ENCODE data around the gene TBC1D8. TPM values are rescaled to one million over a fixed set of nuclear protein-coding genes. Genes with fewer than 3 reads are reported as not detected.

TBC1D8 gene
- total and polyA plus RNA-seq, 2 donors (not counting 1 experiment from before 2014, with no cell fraction given), result 1.7 to 15.7 TPM

GRCh38 chr2:100974712-100975520 lies 176.3 kb downstream of the TBC1D8 start:
- no peak overlapping the region for H2AFZ ChIP-seq (ENCODE audit: insufficient read depth, low read depth, low read length, poor library complexity, severe bottlenecking)
- CTCF ChIA-PET, result no interaction called here
- H3K4me3 ChIP-seq (ENCODE audit: control extremely low read depth in 1 of 5, extremely low read depth in 1 of 5, insufficient read depth in 1 of 5, low read depth in 2 of 5, low read length in 4 of 5), result no peak overlapping the region
- peaks cover 0 to 5% (median 0%) of the 10 kb centered on the region in 3 donors for H3K9me3 ChIP-seq (ENCODE audit: control extremely low read depth in 1 of 3, control insufficient read depth in 2 of 3, insufficient read depth in 1 of 3, low read length in 2 of 3)
- Mint-ChIP-seq H3K4me3 (no peak overlapping the region), H3K9me3 (ENCODE audit: insufficient read depth) (no peaks in the 10 kb centered on the region), H3K27me3 (peaks cover 22% of the 10 kb centered on the region), H3K4me1 (peaks cover 21% of the 10 kb centered on the region), H3K27ac (no peak overlapping the region)
- no peak for ATAC-seq (ENCODE audit: low read depth)
- H3K4me2 ChIP-seq (replicated peaks; ENCODE audit: low read depth, low read length, poor library complexity, severe bottlenecking), result no peak overlapping the region
- POLR2A ChIA-PET, result no interaction called here
- no peak for DNase-seq
- 94% methylated on average over 17 of the region's 22 CpGs for WGBS (ENCODE audit: insufficient coverage)
- H3K36me3 ChIP-seq (replicated peaks in 1 of 2; ENCODE audit: control extremely low read depth in 1 of 2, control insufficient read depth in 1 of 2, extremely low read depth in 1 of 2, insufficient read depth in 2 of 2, low read length in 1 of 2), result no peaks in the 10 kb centered on the region
- peaks cover 11 to 15% of the 10 kb centered on the region in 2 donors for H3K4me1 ChIP-seq (ENCODE audit: control insufficient read depth in 2 of 2, insufficient read depth in 2 of 2, low read length in 2 of 2)
- TF ChIP-seq EZH2 (IDR thresholded peaks at IDR 0.05; ENCODE audit: borderline replicate concordance, insufficient read depth, low read depth, low read length, poor library complexity, severe bottlenecking) (no peak), CTCF (IDR thresholded peaks at IDR 0.05) (no peak)
- H3K79me2 ChIP-seq (ENCODE audit: control insufficient read depth, insufficient read depth, low read length), result no peaks in the 10 kb centered on the region
- peaks cover 0 to 11% (median 0%) of the 10 kb centered on the region in 4 experiments for H3K27me3 ChIP-seq (replicated peaks in 1 of 4; ENCODE audit: control extremely low read depth in 1 of 4, control insufficient read depth in 3 of 4, insufficient read depth in 4 of 4, low read length in 3 of 4)
- H4K20me1 ChIP-seq (ENCODE audit: control insufficient read depth, insufficient read depth, low read length, poor library complexity, severe bottlenecking), result no peaks in the 10 kb centered on the region
- intact Hi-C loops (cut with micrococcal nuclease), result no loop called here
- H3K27ac ChIP-seq (ENCODE audit: low read length in 2 of 2), result no peak overlapping the region
- H3K9ac ChIP-seq (ENCODE audit: low read length), result no peak overlapping the region

- TF ChIP-seq CTCF (IDR thresholded peaks at IDR 0.05), result no peak
- no peak for TF ChIP-seq EZH2 (IDR thresholded peaks at IDR 0.05; ENCODE audit: borderline replicate concordance, insufficient read depth, low read depth, low read length, poor library complexity, severe bottlenecking)
- WGBS (ENCODE audit: insufficient coverage), result 100% methylated on average over 3 of the region's 7 CpGs
These were observed 178.7 kb downstream of the TBC1D8 start for GRCh38 chr2:100972452-100972851.

More at GRCh38 chr2:100972452-100972851, 178.7 kb downstream of the TBC1D8 start:
- no peaks in the 10 kb centered on the region for H3K79me2 ChIP-seq (ENCODE audit: control insufficient read depth, insufficient read depth, low read length)
- Mint-ChIP-seq H3K9me3 (ENCODE audit: insufficient read depth) (no peaks in the 10 kb centered on the region), H3K27me3 (peaks cover 34% of the 10 kb centered on the region), H3K4me3 (no peak overlapping the region), H3K4me1 (peaks cover 11% of the 10 kb centered on the region), H3K27ac (no peak overlapping the region)
- intact Hi-C loops (cut with micrococcal nuclease), result no loop called here
- no peaks in the 10 kb centered on the region for H3K36me3 ChIP-seq (replicated peaks in 1 of 2; ENCODE audit: control extremely low read depth in 1 of 2, control insufficient read depth in 1 of 2, extremely low read depth in 1 of 2, insufficient read depth in 2 of 2, low read length in 1 of 2)
- no peak overlapping the region for H3K4me2 ChIP-seq (replicated peaks; ENCODE audit: low read depth, low read length, poor library complexity, severe bottlenecking)
- H4K20me1 ChIP-seq (ENCODE audit: control insufficient read depth, insufficient read depth, low read length, poor library complexity, severe bottlenecking), result no peaks in the 10 kb centered on the region
- peaks cover 0 to 5% (median 0%) of the 10 kb centered on the region in 3 donors for H3K9me3 ChIP-seq (ENCODE audit: control extremely low read depth in 1 of 3, control insufficient read depth in 2 of 3, insufficient read depth in 1 of 3, low read length in 2 of 3)
- H3K4me1 ChIP-seq (ENCODE audit: control insufficient read depth in 2 of 2, insufficient read depth in 2 of 2, low read length in 2 of 2), result peaks cover 11 to 13% of the 10 kb centered on the region in 2 donors
- H3K27ac ChIP-seq (ENCODE audit: low read length in 2 of 2), result no peak overlapping the region
- peaks cover 0 to 7% (median 0%) of the 10 kb centered on the region in 4 experiments for H3K27me3 ChIP-seq (replicated peaks in 1 of 4; ENCODE audit: control extremely low read depth in 1 of 4, control insufficient read depth in 3 of 4, insufficient read depth in 4 of 4, low read length in 3 of 4)
- H3K9ac ChIP-seq (ENCODE audit: low read length), result no peak overlapping the region
- no peak for ATAC-seq (ENCODE audit: low read depth)
- no peak for DNase-seq
- ChIA-PET CTCF (no interaction called here), POLR2A (no interaction called here)
- no peak overlapping the region for H2AFZ ChIP-seq (ENCODE audit: insufficient read depth, low read depth, low read length, poor library complexity, severe bottlenecking)
- H3K4me3 ChIP-seq (ENCODE audit: control extremely low read depth in 1 of 5, extremely low read depth in 1 of 5, insufficient read depth in 1 of 5, low read depth in 2 of 5, low read length in 4 of 5), result no peak overlapping the region

Data from B cell (primary cell).